Bronchial epithelial cell (primary cell): ENCODE measurements around the gene NDUFAB1. TPM values are rescaled to one million over a fixed set of nuclear protein-coding genes. Genes with fewer than 3 reads are reported as not detected.

Experiments used
- DNase-seq: peaks from one replicate; pipeline ENCODE4 v3.0.0-alpha.2; 2010; ENCODE audit warnings: low read depth
- FAIRE-seq: peaks from 2 replicates; lab custom pipeline; 2011; peaks lifted over from hg19 to GRCh38; lab: Jason Lieb, UNC
- H3K27me3 ChIP-seq: 2 replicates; pipeline ENCODE4 v1.5.1; 2011; ENCODE audit warnings: low read length; ENCODE audit not compliant: control insufficient read depth, insufficient read depth
- H3K36me3 ChIP-seq: 2 replicates; pipeline ENCODE4 v1.5.1; 2011; ENCODE audit warnings: low read length; ENCODE audit not compliant: control insufficient read depth, insufficient read depth
- H3K4me3 ChIP-seq: 2 replicates; pipeline ENCODE4 v1.5.1; 2011; ENCODE audit warnings: mild to moderate bottlenecking, low read depth, low read length, control low read depth
- total RNA-seq: library from RNA; depleted of rRNA; stranded (reverse); fragments of >200 nt; gene quantifications from 2 replicates; pipeline ENCODE4 v1.2.1, GENCODE V29; 2014
- TF ChIP-seq, protein P1 (sequence below): IDR thresholded peaks from 2 replicates; pipeline ENCODE4 v1.5.1; 2011; ENCODE audit warnings: mild to moderate bottlenecking, moderate library complexity, low read length, control low read depth, inconsistent platforms; ENCODE audit not compliant: insufficient read depth, severe bottlenecking

The NDUFAB1 gene
- total RNA-seq, 1 donor from 2014 or later: 123 TPM

GRCh38 chr16:23532448-23532847 lies 63.7 kb downstream of the NDUFAB1 start:
- Histone ChIP-seq H3K27me3 (no peaks in the 10 kb centered on the region), H3K4me3 (no peak overlapping the region), H3K36me3 (peaks cover 20% of the 10 kb centered on the region)
- FAIRE-seq (no peak), DNase-seq (no peak)
- TF ChIP-seq, protein P1, sequence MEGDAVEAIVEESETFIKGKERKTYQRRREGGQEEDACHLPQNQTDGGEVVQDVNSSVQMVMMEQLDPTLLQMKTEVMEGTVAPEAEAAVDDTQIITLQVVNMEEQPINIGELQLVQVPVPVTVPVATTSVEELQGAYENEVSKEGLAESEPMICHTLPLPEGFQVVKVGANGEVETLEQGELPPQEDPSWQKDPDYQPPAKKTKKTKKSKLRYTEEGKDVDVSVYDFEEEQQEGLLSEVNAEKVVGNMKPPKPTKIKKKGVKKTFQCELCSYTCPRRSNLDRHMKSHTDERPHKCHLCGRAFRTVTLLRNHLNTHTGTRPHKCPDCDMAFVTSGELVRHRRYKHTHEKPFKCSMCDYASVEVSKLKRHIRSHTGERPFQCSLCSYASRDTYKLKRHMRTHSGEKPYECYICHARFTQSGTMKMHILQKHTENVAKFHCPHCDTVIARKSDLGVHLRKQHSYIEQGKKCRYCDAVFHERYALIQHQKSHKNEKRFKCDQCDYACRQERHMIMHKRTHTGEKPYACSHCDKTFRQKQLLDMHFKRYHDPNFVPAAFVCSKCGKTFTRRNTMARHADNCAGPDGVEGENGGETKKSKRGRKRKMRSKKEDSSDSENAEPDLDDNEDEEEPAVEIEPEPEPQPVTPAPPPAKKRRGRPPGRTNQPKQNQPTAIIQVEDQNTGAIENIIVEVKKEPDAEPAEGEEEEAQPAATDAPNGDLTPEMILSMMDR: no peak

Other genes starting within 250 kb of the NDUFAB1 start
- 7.1 and 9.7 TPM in 2 replicates for gene COG7, start 143.1 kb downstream of the NDUFAB1 start, total RNA-seq
- 12.4 and 15.1 TPM in 2 replicates for gene GGA2, start 85.8 kb downstream of the NDUFAB1 start, total RNA-seq
- 20.1 and 27.9 TPM in 2 replicates for gene EARS2, start 39.0 kb downstream of the NDUFAB1 start, total RNA-seq
- gene UBFD1, start 38.6 kb downstream of the NDUFAB1 start, total RNA-seq: 18.4 and 25.5 TPM in 2 replicates
- 9.7 TPM in 2 replicates for gene PALB2, start 45.0 kb upstream of the NDUFAB1 start, total RNA-seq
- gene DCTN5, start 45.1 kb upstream of the NDUFAB1 start, total RNA-seq: 47.0 and 51.6 TPM in 2 replicates
- gene PLK1, start 82.6 kb upstream of the NDUFAB1 start, total RNA-seq: 1.0 and 1.3 TPM in 2 replicates
- 0.26 and 2.2 TPM in 2 replicates for gene ERN2, start 116.9 kb upstream of the NDUFAB1 start, total RNA-seq
- 0.26 and 0.38 TPM in 2 replicates for gene CHP2, start 158.7 kb upstream of the NDUFAB1 start, total RNA-seq
- not detected in 2 replicates for gene PRKCB, start 239.7 kb upstream of the NDUFAB1 start, total RNA-seq